Hematopoietic multipotent progenitor cell (in vitro differentiated cells): ENCODE results near the gene SMIM7. TPM values are rescaled to one million over a fixed set of nuclear protein-coding genes. Genes with fewer than 3 reads are reported as not detected.

Source experiments
- DNase-seq, 3 donors: peaks; one replicate each; pipeline ENCODE4 v3.0.0-alpha.2; 2011 to 2015; ENCODE audit warnings: low read depth in 2 of 3, low spot score in 2 of 3
- total RNA-seq: library from RNA; depleted of rRNA; stranded (reverse); fragments of >200 nt; gene quantifications from one replicate; pipeline ENCODE4 v1.2.3, GENCODE V29; 2012

The SMIM7 gene
- total RNA-seq, 1 donor: 32.9 TPM

DNA sequence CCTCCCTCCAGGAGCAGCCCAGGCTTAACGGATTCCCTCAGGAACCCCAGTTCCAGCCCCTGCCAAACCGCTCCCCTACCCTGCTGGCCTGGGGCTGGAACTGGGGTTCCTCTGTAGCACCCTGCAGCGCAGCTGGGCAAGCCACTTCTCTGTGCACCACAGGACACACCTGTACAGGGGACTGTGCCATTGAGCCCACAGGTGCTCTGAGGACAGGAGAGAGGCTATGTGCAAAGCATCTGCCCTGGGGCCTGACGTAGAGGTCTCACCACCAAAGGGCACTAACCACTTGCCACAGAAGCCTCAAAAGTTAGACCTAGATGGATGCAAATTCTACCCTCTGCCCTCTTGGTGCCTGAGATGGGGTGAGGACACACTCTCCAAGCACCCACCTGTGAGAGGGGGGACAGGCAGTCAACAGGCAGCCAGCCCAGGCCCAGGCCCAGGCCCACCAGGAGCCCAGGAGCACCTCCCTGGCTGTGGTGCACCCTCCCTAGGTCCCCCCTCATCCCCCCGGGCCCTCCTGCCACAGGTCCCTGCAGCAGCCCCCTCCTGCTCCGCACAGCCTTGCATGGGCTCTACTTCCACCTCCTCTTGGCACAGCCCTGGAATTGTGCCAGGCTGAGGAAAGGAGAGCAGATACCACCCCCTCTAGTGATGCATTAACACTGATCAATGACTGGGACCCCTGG is 60.1 kb downstream of the SMIM7 start:
- no peak for DNase-seq

DNA sequence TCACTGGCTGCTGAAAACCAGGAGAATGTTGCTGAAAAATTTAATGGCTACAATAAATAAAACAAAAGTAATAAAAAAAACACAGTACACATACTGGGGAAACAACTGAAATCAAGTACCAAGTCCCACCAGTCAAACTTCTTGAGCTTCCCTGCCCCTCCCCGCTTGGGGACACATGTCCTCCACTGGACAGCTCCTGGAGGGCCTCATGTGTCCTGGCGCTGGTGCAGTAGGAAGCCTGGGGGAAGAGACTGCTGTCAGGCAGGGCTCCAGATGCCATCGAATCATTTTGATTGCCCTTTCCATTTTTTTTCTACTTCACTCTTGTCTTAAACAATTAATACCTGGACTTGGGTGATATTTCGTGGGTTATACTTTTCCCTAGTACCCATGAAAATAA is 61.1 kb downstream of the SMIM7 start:
- no peak for DNase-seq

DNA sequence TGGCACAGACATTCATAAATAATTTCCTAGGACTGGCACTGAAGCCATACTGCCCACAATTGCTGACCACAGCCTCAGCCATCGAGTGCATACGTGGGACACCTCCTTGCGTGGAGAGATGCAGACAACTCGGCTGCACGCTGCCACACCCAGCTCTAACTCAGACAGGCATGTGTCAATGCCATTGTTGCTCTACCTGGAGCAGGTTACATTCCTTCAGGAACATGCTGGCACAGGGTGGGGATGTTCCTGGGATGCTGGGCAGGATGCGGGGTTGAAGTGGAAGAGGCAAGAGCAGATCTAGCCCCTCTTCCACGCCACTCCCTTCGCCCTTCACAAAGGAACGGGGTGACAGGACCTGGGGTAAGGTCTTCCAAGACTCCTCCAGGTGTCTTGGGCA is 63.5 kb downstream of the SMIM7 start:
- no peak for DNase-seq

Other genes with a start within 250 kb of the SMIM7 start
- 21.3 TPM for gene EPS15L1, start 188.2 kb downstream of the SMIM7 start, total RNA-seq
- gene CALR3, start 164.0 kb downstream of the SMIM7 start, total RNA-seq: not detected
- gene C19orf44, start 163.8 kb downstream of the SMIM7 start, total RNA-seq: 3.2 TPM
- 13.2 TPM for gene CHERP, start 117.7 kb downstream of the SMIM7 start, total RNA-seq
- 49.3 TPM for gene SLC35E1, start 87.7 kb downstream of the SMIM7 start, total RNA-seq
- gene MED26, start 31.9 kb downstream of the SMIM7 start, total RNA-seq: 9.2 TPM
- 0.54 TPM for gene TMEM38A, start 995 bp upstream of the SMIM7 start, total RNA-seq
- not detected for gene NWD1, start 59.7 kb upstream of the SMIM7 start, total RNA-seq
- 32.0 TPM for gene SIN3B, start 169.3 kb upstream of the SMIM7 start, total RNA-seq
- 2.4 TPM for gene F2RL3, start 228.9 kb upstream of the SMIM7 start, total RNA-seq